GM19035 (cell line): ENCODE results near the gene MPEG1.

Source experiments
- ATAC-seq: cut with Tn5 transposase; IDR thresholded peaks from one replicate; pipeline ENCODE4 v1.9.1; 2021; ENCODE audit not compliant: unreplicated experiment

MPEG1 gene

DNA sequence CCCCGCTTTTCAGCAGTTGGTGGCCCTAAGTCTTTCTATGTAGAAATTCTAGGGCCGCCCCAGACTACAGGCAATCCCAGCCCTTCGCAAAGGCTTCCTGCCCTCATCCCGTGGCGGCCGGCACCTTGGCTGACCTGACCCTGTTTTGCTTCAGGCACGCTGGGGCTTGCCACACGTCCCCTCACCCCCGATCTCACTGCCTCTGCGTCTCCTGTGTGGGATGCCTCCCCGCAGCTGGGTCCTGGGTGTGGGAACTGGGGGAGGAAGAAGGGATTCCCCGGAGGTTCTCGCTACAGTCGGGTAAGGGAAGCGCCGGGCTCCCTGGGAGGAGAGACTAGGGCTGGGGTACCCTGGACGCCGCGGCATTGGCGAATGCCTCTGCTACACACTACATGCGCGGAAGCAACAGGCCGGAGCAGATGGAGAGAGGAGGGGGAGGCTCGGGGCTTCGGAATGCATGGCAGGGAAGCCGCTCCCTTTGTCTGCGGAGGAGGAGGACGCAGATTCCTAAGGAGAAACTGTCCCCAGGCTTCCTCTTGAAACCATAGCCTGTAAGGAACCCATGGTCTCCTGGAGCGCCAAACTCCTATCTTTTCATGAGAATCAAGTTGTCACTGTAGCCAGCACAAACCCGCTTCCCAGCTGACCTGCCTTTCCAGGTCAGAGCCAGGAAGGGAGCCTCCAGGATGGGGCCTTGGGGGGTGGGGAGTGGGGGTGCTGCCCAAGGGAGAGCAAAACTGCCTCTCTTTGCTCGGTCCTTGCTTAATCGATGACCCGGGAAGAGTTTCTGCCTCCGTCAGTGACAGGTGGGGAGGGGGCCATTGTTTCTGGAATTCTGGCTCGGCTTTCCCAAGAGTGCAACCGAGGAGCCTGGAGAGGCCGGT is 39.4 kb downstream of the MPEG1 start:
- no peak for ATAC-seq

DNA sequence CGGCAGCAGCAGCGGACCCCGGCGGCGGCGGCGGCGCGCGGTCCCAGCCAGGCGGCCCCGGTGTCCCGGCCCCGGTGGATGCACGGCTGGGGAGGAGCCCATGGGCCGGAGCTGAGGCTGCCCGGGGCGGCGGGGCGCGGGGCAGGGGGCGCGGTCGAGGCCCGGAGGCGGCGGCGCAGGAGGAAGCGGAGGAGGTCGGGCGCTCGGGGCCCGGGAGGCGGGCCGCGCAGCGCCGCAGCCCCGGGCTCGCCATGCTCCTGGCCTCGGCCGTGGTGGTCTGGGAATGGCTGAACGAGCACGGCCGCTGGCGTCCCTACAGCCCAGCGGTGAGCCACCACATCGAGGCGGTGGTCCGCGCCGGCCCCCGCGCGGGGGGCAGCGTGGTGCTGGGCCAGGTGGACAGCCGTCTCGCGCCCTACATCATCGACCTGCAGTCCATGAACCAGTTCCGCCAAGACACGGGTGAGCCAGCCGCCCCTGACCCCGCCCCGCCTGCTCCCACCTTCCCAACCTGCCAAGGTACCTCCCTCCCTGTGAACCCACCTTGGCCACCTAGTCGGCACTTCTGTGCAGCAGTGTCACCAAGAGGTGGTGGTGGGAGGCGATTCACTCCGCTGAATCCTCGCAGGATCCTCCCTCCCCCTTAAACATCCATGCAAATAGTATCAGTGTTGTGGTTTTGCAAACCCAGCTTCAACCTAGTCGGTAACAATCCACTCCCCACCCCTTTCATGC is 40.2 kb downstream of the MPEG1 start:
- peak; percentile 36 for ATAC-seq

DNA sequence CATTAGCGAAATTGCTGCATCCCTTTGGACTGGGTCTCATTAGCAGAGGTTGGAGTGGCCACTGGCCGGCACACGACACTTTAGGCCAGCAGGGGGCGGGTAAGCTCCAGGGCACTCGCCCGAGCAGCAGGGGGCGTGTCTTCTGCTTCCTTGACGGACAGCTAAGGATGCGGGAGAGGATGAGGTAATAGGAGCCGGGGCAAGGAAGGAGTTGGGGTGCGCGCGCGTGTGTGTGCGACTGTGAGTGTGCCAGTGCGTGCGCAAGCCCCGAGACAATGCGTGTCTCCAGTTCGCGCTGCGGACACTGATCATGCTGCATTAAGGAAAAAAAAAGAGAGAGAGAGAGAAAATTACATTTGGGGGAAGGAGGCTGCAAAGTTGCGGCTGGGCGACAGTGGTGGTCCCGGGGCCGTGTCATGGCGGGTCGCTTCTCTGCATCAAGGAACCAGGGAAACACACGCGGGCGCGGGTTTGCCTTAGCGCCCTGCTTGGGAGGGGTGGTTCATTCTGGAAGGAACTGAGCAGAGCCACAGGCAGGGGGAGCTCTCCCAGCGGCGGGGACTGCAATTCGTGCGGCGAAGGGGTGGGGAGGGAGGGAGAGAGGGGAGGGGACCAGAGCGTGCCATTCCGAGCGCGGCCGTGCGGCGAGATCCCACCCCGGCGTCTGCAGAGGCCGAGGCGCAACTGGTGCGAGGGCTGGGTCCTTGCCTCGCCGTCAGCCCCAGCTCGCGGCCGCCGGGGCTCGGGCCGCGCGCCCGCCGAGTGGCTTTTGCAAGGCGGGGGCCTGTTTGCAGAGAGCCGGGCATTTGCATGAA is 41.0 kb downstream of the MPEG1 start, which contains the start of gene DTX4:
DTX4 (plus strand) TSS at position 625 of the 815 bp plus-strand sequence. CDS start 464 bp downstream, outside the sequence.
- ATAC-seq = peak; percentile 81

DNA sequence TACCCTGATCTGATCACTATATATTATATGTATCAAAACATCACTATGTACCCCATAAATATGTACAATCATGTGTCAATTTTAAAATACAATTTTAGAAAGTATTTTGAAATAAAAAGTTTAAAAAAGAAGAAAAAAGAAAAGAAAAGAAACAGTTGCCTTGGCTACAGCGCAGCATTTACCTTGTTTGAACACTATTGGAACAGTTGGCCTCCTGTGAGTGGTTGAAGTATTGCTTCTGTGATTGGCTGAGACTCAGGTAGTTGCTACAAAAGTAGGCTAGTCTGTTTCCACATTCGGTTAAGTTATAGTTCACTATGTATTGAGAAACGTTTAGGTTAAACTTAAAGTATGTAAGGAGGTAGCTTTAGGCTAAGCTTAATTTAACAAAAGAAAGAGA is 48.7 kb downstream of the MPEG1 start:
- ATAC-seq = no peak
